ENCODE measurements around the gene KIAA0319L.

The KIAA0319L gene

GRCh38 chr1:35535243-35535642 lies 22.0 kb downstream of the KIAA0319L start:
- no peak for DNase-seq (ENCODE audit: low read depth)
- TF ChIP-seq CTCF (conservative IDR thresholded peaks at IDR 0.05; ENCODE audit: low read depth, low read length): no peak
- no peak overlapping the region for H3K4me3 ChIP-seq (ENCODE audit: low read depth, low read length)

DNA sequence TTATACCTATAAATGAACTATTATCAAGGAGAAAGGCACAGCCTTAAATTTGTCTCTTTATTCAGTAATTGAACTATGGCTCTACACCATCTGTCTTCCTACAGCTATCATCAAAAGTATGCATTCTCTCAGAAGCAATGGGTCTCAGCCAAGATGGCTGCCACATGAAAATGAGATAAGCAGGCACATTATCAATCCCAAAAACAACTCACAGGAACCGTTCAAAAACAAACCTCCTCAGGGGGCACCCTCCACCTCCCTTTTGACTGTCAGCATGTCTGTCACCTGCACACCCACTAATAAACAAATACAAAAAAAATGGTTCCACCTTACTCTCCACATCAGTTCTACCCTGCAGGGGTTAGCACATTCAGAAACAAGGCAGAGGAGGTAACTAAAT lies 23.6 kb downstream of the KIAA0319L start:
- TF ChIP-seq CTCF (conservative IDR thresholded peaks at IDR 0.05; ENCODE audit: low read depth, low read length): no peak
- H3K4me3 ChIP-seq (ENCODE audit: low read depth, low read length): no peak overlapping the region
- DNase-seq (ENCODE audit: low read depth): no peak

- H3K4me3 ChIP-seq (ENCODE audit: low read depth, low read length): no peak overlapping the region
- peak; percentile 20 for DNase-seq (ENCODE audit: low read depth)
- TF ChIP-seq CTCF (conservative IDR thresholded peaks at IDR 0.05; ENCODE audit: low read depth, low read length): no peak
Observed at GRCh38 chr1:35532497-35533223, 24.5 kb downstream of the KIAA0319L start.

DNA sequence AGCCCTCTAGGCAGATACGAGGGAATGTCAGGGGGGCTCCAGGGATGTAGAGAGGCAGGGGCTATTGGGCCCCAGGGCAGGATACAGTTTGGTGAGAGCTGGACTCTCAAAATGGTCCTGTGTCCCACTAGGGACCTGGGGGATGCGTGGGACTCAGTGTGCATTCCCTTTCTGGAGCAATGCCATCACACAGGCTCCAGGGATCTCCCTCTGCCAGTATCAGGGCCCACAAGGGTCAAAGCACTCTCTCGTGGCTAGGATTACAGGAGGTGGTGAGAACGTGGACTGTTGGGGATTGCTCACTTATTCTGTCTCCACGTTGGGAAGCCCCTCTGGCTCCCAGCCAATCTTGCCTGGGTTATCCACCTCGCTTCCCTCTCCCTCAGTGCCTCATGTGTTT lies 25.8 kb downstream of the KIAA0319L start:
- no peak overlapping the region for H3K4me3 ChIP-seq (ENCODE audit: low read depth, low read length)
- TF ChIP-seq CTCF (conservative IDR thresholded peaks at IDR 0.05; ENCODE audit: low read depth, low read length): no peak
- no peak for DNase-seq (ENCODE audit: low read depth)

DNA sequence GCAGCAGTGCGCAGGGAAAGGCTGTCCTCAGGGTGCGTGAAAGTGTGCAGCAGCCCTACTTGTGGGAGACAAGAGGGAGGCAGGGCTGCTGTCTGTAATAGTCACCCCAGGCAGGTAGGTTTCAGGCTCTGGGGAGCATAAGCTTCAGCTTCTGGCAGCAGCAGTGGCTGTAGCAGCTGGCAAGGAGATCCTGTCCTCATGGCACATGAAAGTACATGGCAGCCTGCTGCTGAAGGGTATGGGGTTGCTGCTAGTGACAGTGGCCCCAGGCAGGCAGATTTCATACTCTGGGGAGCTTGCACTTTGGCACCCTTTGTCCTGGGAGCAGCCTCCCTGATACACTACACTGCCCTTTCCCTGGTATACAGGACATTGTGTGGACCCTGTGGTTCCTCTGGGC lies 26.3 kb downstream of the KIAA0319L start:
- no peak overlapping the region for H3K4me3 ChIP-seq (ENCODE audit: low read depth, low read length)
- no peak for TF ChIP-seq CTCF (conservative IDR thresholded peaks at IDR 0.05; ENCODE audit: low read depth, low read length)
- DNase-seq (ENCODE audit: low read depth): no peak

- TF ChIP-seq CTCF (conservative IDR thresholded peaks at IDR 0.05; ENCODE audit: low read depth, low read length): no peak
- no peak for DNase-seq (ENCODE audit: low read depth)
- H3K4me3 ChIP-seq (ENCODE audit: low read depth, low read length): no peak overlapping the region
Observed at GRCh38 chr1:35530168-35530567, 27.0 kb downstream of the KIAA0319L start.

DNA sequence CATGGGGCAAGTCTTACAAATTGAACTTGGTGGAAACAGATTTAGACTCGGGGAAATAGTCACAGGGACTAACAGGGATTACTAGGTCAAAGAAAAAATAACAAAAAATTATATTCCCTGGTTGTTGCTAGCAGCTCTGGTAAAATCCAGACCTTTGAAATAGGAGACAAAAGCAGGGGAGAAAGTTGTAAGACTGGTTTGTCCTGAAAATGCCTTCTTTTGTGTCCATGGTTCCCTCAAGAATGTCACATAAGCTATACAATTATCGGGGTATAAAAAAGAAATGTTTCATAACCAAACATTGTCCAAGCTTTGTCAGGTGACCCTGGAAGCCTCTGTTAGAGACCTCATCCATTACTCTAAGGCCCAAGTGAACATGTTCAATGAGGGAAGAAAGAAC lies 33.1 kb downstream of the KIAA0319L start:
- no peak for DNase-seq (ENCODE audit: low read depth)
- no peak overlapping the region for H3K4me3 ChIP-seq (ENCODE audit: low read depth, low read length)
- no peak for TF ChIP-seq CTCF (conservative IDR thresholded peaks at IDR 0.05; ENCODE audit: low read depth, low read length)

Data from choroid plexus epithelial cell (primary cell).